Measurements from ENCODE around the gene CPPED1. TPM values are rescaled to one million over a fixed set of nuclear protein-coding genes. Genes with fewer than 3 reads are reported as not detected.

CPPED1 gene
- total RNA-seq, 1 donor from 2014 or later: 13.2 TPM

GRCh38 chr16:12658506-12658905, 145.2 kb downstream of the CPPED1 start:
- TF ChIP-seq, protein P1, sequence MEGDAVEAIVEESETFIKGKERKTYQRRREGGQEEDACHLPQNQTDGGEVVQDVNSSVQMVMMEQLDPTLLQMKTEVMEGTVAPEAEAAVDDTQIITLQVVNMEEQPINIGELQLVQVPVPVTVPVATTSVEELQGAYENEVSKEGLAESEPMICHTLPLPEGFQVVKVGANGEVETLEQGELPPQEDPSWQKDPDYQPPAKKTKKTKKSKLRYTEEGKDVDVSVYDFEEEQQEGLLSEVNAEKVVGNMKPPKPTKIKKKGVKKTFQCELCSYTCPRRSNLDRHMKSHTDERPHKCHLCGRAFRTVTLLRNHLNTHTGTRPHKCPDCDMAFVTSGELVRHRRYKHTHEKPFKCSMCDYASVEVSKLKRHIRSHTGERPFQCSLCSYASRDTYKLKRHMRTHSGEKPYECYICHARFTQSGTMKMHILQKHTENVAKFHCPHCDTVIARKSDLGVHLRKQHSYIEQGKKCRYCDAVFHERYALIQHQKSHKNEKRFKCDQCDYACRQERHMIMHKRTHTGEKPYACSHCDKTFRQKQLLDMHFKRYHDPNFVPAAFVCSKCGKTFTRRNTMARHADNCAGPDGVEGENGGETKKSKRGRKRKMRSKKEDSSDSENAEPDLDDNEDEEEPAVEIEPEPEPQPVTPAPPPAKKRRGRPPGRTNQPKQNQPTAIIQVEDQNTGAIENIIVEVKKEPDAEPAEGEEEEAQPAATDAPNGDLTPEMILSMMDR (IDR thresholded peaks at IDR 0.05; ENCODE audit: unreplicated experiment): no peak
- Mint-ChIP-seq H3K27me3 (no peaks in the 10 kb centered on the region), H3K27ac (no peak overlapping the region), H3K4me3 (ENCODE audit: low read depth) (no peak overlapping the region), H3K9me3 (ENCODE audit: low read depth) (peaks cover 4% of the 10 kb centered on the region), H3K36me3 (ENCODE audit: insufficient read depth) (peaks cover 3% of the 10 kb centered on the region), H3K4me1 (ENCODE audit: low read depth) (no peaks in the 10 kb centered on the region)
- no peak for DNase-seq (ENCODE audit: low spot score, unreplicated experiment)

DNA sequence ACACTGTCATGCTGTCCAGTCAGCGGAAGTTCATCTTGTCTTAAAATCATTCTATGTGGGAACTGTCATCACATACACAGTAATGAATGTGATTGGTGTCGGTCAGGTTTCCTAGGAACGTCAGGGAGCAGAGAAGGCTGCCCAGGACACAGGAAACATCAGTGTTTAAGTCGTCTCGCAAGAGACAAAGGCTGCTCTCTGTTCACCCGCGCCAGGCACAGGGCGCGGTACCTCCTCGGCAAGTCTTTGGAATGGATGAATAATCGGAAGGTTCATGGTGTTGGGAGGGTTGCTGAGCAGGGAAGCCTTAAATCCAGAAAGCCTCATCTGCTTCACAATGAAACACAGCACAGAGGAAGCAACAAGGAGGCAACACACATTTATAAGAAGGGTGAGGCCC, 148.2 kb downstream of the CPPED1 start:
- H3K27me3 Mint-ChIP-seq: no peaks in the 10 kb centered on the region
- DNase-seq (ENCODE audit: low spot score, unreplicated experiment): no peak

DNA sequence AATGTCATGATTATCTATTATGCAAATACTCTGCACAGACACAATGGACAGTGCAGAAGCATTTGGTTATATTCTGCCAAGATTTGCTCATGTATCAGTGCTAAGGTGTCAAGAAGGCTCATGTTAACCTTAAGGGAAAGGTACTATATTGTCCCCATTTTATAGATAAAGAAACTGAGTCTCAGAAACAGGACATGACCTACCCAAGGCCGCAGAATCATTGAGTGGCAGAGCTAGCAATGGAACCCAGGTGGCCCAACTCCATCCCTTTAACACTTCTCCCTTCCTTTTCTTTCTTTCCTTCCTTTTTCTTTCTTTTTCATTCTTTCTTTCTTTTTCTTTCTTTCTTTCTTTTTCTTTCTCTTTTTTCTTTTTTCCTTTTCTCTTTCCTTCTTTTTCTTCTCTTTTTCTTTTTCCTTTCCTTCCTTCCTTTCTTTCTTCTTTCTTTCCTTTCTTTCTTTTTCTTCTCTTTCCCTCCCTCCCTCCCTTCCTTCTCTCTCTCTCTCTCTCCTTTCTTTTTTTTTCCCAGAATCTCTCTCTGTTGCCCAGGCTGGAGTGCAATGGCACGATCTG, 149.8 kb downstream of the CPPED1 start:
- Mint-ChIP-seq H3K27me3 (no peaks in the 10 kb centered on the region), H3K27ac (no peak overlapping the region), H3K9me3 (ENCODE audit: low read depth) (peaks cover 4% of the 10 kb centered on the region), H3K4me1 (ENCODE audit: low read depth) (no peaks in the 10 kb centered on the region), H3K36me3 (ENCODE audit: insufficient read depth) (no peaks in the 10 kb centered on the region), H3K4me3 (ENCODE audit: low read depth) (no peak overlapping the region)
- TF ChIP-seq, protein P1 (IDR thresholded peaks at IDR 0.05; ENCODE audit: unreplicated experiment): no peak
- no peak for DNase-seq (ENCODE audit: low spot score, unreplicated experiment)

More for the DNA sequence above, 148.2 kb downstream of the CPPED1 start:
- Mint-ChIP-seq H3K36me3 (ENCODE audit: insufficient read depth) (no peaks in the 10 kb centered on the region), H3K4me3 (ENCODE audit: low read depth) (no peak overlapping the region), H3K4me1 (ENCODE audit: low read depth) (no peaks in the 10 kb centered on the region), H3K9me3 (ENCODE audit: low read depth) (peaks cover 4% of the 10 kb centered on the region), H3K27ac (no peak overlapping the region)
- TF ChIP-seq, protein P1 (IDR thresholded peaks at IDR 0.05; ENCODE audit: unreplicated experiment): no peak

- TF ChIP-seq, protein P1 (IDR thresholded peaks at IDR 0.05; ENCODE audit: unreplicated experiment): no peak
- no peak overlapping the region for H3K27ac Mint-ChIP-seq
- no peaks in the 10 kb centered on the region for H3K4me1 Mint-ChIP-seq (ENCODE audit: low read depth)
- no peak overlapping the region for H3K4me3 Mint-ChIP-seq (ENCODE audit: low read depth)
- H3K36me3 Mint-ChIP-seq (ENCODE audit: insufficient read depth): no peaks in the 10 kb centered on the region
- peaks cover 2% of the 10 kb centered on the region for H3K9me3 Mint-ChIP-seq (ENCODE audit: low read depth)
- DNase-seq (ENCODE audit: low spot score, unreplicated experiment): no peak
- H3K27me3 Mint-ChIP-seq: no peaks in the 10 kb centered on the region
Observed at GRCh38 chr16:12652924-12653323, 150.8 kb downstream of the CPPED1 start.

- no peak overlapping the region for H3K27ac Mint-ChIP-seq
- H3K36me3 Mint-ChIP-seq (ENCODE audit: insufficient read depth): no peaks in the 10 kb centered on the region
- no peak for DNase-seq (ENCODE audit: low spot score, unreplicated experiment)
- H3K27me3 Mint-ChIP-seq: no peaks in the 10 kb centered on the region
- no peaks in the 10 kb centered on the region for H3K4me1 Mint-ChIP-seq (ENCODE audit: low read depth)
- no peak overlapping the region for H3K4me3 Mint-ChIP-seq (ENCODE audit: low read depth)
- TF ChIP-seq, protein P1 (IDR thresholded peaks at IDR 0.05; ENCODE audit: unreplicated experiment): no peak
- no peaks in the 10 kb centered on the region for H3K9me3 Mint-ChIP-seq (ENCODE audit: low read depth)
Observed at GRCh38 chr16:12651765-12652512, 151.7 kb downstream of the CPPED1 start.

Measured in progenitor cell of endocrine pancreas (in vitro differentiated cells).